Measurements from ENCODE around the gene AASS.

- no peak for TF ChIP-seq CTCF (conservative IDR thresholded peaks at IDR 0.05; ENCODE audit: low read length)
- no peak for TF ChIP-seq EZH2phosphoT487 (IDR thresholded peaks at IDR 0.05; ENCODE audit: borderline replicate concordance, low read depth, low read length)
Observed at GRCh38 chr7:122070834-122071233, 73.2 kb downstream of the AASS start.
